ENCODE data around the gene DDR1.

DNA sequence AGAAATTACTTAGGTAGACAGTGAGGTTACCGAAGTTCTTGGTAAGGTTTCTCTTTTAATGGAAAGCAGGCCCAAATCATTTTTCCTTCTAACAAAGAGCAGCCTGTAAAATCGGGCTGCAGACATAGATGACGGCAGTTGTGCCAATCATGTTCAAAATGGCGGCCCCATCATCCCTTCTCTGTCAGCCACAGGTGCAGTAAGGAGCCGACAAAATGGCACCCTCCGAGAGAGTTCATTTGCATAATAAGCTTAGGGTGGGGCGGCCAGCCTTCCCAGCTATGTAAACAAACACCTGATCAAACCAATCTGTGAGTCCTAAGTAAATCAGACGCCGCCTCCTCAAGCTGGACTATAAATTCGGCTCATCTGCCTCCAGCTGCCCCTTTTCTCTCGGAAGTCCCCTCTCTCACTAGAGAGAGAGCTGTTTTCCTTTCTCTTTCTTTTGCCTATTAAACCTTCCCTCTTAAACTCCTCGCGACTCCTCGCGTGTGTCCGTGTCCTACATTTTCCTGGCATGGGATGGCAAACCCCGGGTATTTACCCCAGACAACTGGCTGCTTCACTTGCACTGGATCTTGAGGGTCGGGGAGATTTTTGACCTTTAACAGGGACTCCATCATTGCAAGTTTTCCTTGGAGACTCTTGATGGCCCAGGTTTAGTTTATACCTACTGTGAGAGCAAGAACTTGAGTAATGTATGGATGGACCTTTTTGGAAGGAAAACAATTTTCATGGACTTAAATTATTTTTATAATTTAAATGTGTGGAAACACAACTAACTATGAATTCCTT, 8.9 kb upstream of the DDR1 start:
- no peak for TF ChIP-seq CTCF (IDR thresholded peaks at IDR 0.05)
- TF ChIP-seq FOXP1 (CRISPR knock-in tag; IDR thresholded peaks at IDR 0.05; ENCODE audit: borderline replicate concordance), result no peak
- TF ChIP-seq CREB1 (CRISPR knock-in tag; IDR thresholded peaks at IDR 0.05), result no peak
- no peak for TF ChIP-seq FOXJ3 (CRISPR knock-in tag; IDR thresholded peaks at IDR 0.05; ENCODE audit: borderline replicate concordance)
- TF ChIP-seq HMGXB4 (CRISPR knock-in tag; IDR thresholded peaks at IDR 0.05), result no peak
- no peak for TF ChIP-seq ETV6 (CRISPR knock-in tag; IDR thresholded peaks at IDR 0.05)
- TF ChIP-seq JUN (CRISPR knock-in tag; IDR thresholded peaks at IDR 0.05), result no peak
- no peak for TF ChIP-seq TEAD4 (CRISPR knock-in tag; IDR thresholded peaks at IDR 0.05)
- TF ChIP-seq ZNF512 (CRISPR knock-in tag; IDR thresholded peaks at IDR 0.05; ENCODE audit: borderline replicate concordance), result no peak
